Activated naive CD4-positive, alpha-beta T cell treated with anti-CD3 and anti-CD28 coated beads, Interleukin-2, amount 50 U/mL, for 24 hours (primary cell): ENCODE results near the gene FCHO1.

Experiments
- H3K27ac Mint-ChIP-seq: one replicate; pipeline ENCODE4 v1.8.0; 2021; ENCODE audit warnings: mild to moderate bottlenecking, mixed read lengths
- H3K27me3 Mint-ChIP-seq: one replicate; pipeline ENCODE4 v1.8.0; 2021; ENCODE audit warnings: mixed read lengths
- H3K36me3 Mint-ChIP-seq: one replicate; pipeline ENCODE4 v1.8.0; 2021; ENCODE audit warnings: mixed read lengths
- H3K4me1 Mint-ChIP-seq: one replicate; pipeline ENCODE4 v1.8.0; 2021; ENCODE audit warnings: mixed read lengths
- H3K4me3 Mint-ChIP-seq: one replicate; pipeline ENCODE4 v1.8.0; 2021; ENCODE audit warnings: mild to moderate bottlenecking, mixed read lengths
- H3K9me3 Mint-ChIP-seq: one replicate; pipeline ENCODE4 v1.8.0; 2021; ENCODE audit warnings: mixed read lengths

Gene FCHO1

DNA sequence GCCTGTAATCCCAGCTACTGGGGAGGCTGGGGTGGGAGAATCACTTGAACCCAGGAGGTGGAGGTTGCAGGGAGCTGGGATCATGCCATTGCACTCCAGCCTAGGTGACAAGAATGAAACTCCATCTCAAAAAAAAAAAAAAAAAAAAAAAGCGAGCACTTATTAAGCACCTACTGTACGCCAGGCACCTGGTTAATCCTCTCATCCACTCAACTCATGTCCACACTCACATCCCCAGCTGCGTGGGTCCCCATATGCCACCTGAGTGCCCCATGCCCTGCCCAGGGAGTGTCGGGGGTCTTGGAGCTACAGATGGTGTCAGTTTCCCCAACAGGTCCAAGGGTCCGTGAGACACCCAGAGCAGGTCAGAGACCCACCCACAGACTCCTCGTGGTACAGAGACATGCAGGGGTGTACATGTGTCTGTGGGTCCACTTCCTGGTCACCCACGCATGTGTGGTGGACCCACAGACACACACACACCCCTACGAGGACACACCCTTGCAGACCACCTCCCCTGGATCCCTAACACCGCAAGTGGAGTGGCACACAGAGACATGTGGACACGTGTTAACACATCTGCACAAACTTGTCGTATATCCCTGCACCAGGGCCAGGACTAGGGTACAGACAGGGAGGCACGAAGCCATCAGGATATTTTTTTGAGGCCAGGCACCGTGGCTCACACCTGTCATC lies 66.5 kb downstream of the FCHO1 start:
- Mint-ChIP-seq H3K4me1 (no peaks in the 10 kb centered on the region), H3K27me3 (no peaks in the 10 kb centered on the region), H3K27ac (no peak overlapping the region), H3K4me3 (no peak overlapping the region), H3K36me3 (peaks cover 2% of the 10 kb centered on the region), H3K9me3 (no peaks in the 10 kb centered on the region)

DNA sequence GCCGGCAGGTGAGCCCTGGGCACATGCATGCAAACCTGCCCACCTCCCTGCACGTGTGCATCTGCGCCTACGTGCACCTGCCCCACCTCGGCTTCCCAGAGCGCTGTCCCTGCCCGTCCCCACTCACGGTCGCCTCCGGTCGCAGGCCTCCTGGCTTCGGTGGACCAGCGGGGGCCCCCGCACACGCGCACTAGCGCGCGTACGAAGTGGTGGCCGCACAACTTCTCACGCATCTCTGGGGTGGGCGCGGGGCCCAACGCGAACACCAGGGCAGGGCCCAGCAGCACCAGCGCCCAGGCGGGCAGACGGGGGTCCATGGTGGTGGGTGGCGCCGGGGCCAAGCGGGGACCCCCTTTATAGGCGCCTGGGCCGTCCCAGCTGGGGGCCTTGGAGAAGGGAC lies 69.9 kb downstream of the FCHO1 start, which contains the start of gene INSL3:
TSS of gene INSL3 (minus strand) at position 330 of the 400 bp plus-strand sequence. CDS start at position 317, 13 bp downstream.
- Mint-ChIP-seq H3K4me3 (no peak within 1 kb of the TSS), H3K9me3 (no peaks in the 10 kb centered on the region), H3K36me3 (peaks cover 3% of the 10 kb centered on the region), H3K27me3 (no peaks in the 10 kb centered on the region), H3K27ac (no peak within 1 kb of the TSS), H3K4me1 (no peaks in the 10 kb centered on the region)

GRCh38 chr19:17824339-17824738 lies 73.1 kb downstream of the FCHO1 start:
- Mint-ChIP-seq H3K27ac (peak overlapping the region; percentile 2), H3K36me3 (peaks cover 7% of the 10 kb centered on the region), H3K27me3 (no peaks in the 10 kb centered on the region), H3K4me1 (no peaks in the 10 kb centered on the region), H3K4me3 (no peak overlapping the region), H3K9me3 (no peaks in the 10 kb centered on the region)

GRCh38 chr19:17826508-17827056 lies 75.3 kb downstream of the FCHO1 start:
- Mint-ChIP-seq H3K4me1 (no peaks in the 10 kb centered on the region), H3K9me3 (no peaks in the 10 kb centered on the region), H3K4me3 (no peak overlapping the region), H3K27ac (no peak overlapping the region), H3K27me3 (no peaks in the 10 kb centered on the region), H3K36me3 (peaks cover 10% of the 10 kb centered on the region)

GRCh38 chr19:17829855-17830566 lies 78.7 kb downstream of the FCHO1 start:
- Mint-ChIP-seq H3K27ac (no peak overlapping the region), H3K36me3 (peaks cover 14% of the 10 kb centered on the region), H3K4me1 (no peaks in the 10 kb centered on the region), H3K9me3 (no peaks in the 10 kb centered on the region), H3K27me3 (no peaks in the 10 kb centered on the region), H3K4me3 (no peak overlapping the region)

GRCh38 chr19:17830567-17831418 lies 79.5 kb downstream of the FCHO1 start:
- Mint-ChIP-seq H3K27ac (no peak overlapping the region), H3K4me1 (peaks cover 5% of the 10 kb centered on the region), H3K27me3 (no peaks in the 10 kb centered on the region), H3K4me3 (no peak overlapping the region), H3K36me3 (peaks cover 17% of the 10 kb centered on the region), H3K9me3 (no peaks in the 10 kb centered on the region)

GRCh38 chr19:17831419-17831888 lies 80.2 kb downstream of the FCHO1 start:
- Mint-ChIP-seq H3K4me3 (no peak overlapping the region), H3K9me3 (no peaks in the 10 kb centered on the region), H3K36me3 (peaks cover 22% of the 10 kb centered on the region), H3K4me1 (peaks cover 11% of the 10 kb centered on the region), H3K27me3 (no peaks in the 10 kb centered on the region), H3K27ac (peak overlapping the region; percentile 55)

GRCh38 chr19:17832443-17833208 lies 81.3 kb downstream of the FCHO1 start:
- H3K4me3 Mint-ChIP-seq = no peak overlapping the region
- H3K27ac Mint-ChIP-seq = no peak overlapping the region
- no peaks in the 10 kb centered on the region for H3K27me3 Mint-ChIP-seq
- H3K4me1 Mint-ChIP-seq = peaks cover 13% of the 10 kb centered on the region
- peaks cover 25% of the 10 kb centered on the region for H3K36me3 Mint-ChIP-seq
- H3K9me3 Mint-ChIP-seq = no peaks in the 10 kb centered on the region

DNA sequence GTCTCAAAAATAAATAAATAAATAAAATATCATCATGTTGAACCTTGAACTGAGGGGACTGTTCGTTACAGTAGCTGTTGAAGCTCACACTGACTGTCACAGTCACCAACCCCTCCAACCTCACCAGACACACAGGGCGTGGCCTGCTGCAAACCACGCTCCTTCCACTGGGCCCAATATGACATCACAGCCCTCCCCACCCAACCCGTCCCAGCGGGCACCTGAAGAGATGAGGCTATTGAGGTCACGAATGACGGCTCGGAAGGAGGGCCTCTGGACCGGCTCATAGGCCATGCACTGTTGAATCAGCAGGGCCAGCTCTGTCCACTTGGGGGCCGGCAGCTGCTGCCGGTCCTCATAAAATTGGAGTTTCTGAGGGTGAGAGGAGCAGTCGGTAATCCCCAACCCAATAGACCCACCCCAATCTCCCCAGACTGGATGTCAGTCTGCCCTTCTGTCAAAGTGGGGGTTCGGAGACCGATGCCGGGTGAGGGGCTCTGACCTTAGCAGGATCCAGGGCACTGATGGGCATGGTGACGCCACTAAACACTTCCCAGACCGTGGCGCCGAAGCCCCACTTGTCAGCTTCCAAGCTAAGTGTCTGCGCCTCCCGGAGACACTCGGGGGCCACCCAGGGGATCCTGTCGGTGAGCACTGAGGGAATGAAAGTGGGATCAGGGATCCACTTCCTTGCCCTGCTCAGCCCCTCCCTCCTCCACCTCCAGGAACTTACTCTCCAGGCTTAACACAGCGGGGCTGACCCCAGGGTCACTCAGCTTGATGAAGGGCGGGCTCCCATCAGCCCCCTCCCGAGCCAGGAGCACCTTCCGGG lies 83.3 kb downstream of the FCHO1 start:
- no peaks in the 10 kb centered on the region for H3K27me3 Mint-ChIP-seq
- H3K27ac Mint-ChIP-seq = no peak overlapping the region
- H3K9me3 Mint-ChIP-seq = no peaks in the 10 kb centered on the region
- H3K4me1 Mint-ChIP-seq = peaks cover 13% of the 10 kb centered on the region
- peaks cover 20% of the 10 kb centered on the region for H3K36me3 Mint-ChIP-seq
- H3K4me3 Mint-ChIP-seq = no peak overlapping the region

GRCh38 chr19:17835182-17836006 lies 84.1 kb downstream of the FCHO1 start:
- Mint-ChIP-seq H3K4me3 (no peak overlapping the region), H3K27me3 (no peaks in the 10 kb centered on the region), H3K4me1 (peaks cover 13% of the 10 kb centered on the region), H3K36me3 (peaks cover 17% of the 10 kb centered on the region), H3K9me3 (no peaks in the 10 kb centered on the region), H3K27ac (peak overlapping the region; percentile 69)

- Mint-ChIP-seq H3K9me3 (no peaks in the 10 kb centered on the region), H3K4me3 (no peak overlapping the region), H3K27me3 (no peaks in the 10 kb centered on the region), H3K4me1 (peaks cover 17% of the 10 kb centered on the region), H3K27ac (peak overlapping the region; percentile 68), H3K36me3 (peaks cover 20% of the 10 kb centered on the region)
Measured at GRCh38 chr19:17836530-17836929, 85.3 kb downstream of the FCHO1 start.

DNA sequence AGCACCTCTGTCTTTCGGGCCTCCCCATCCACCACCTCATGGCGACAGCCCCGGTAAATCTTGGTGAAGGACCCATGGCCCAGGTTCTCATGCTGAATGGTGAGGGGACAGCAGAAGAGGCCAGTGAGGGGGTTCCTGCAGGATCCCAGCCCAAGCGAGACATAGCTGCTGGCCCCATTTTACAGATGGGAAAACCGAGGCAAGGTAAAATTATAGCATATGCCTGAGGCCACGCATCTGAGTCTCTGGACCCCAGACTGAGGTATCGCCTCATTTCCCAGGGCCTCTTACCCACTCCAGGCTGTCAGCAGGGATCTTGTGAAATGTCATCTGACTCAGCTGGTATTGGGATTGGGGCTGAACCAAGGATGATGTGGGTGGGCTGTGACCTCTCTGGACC lies 86.7 kb downstream of the FCHO1 start:
- Mint-ChIP-seq H3K9me3 (no peaks in the 10 kb centered on the region), H3K27me3 (no peaks in the 10 kb centered on the region), H3K27ac (no peak overlapping the region), H3K36me3 (peaks cover 16% of the 10 kb centered on the region), H3K4me1 (peaks cover 17% of the 10 kb centered on the region), H3K4me3 (no peak overlapping the region)
